Uterus (tissue), 2 donors: Measurements from ENCODE around the gene PRKAA1.

Experiments used
- CTCF ChIP-seq, 4 experiments: fragments of 200-600 bp in 2 of 4; fragments of 450-650 bp in 2 of 4; sonication (generic) in 2 of 4; IDR thresholded peaks; one replicate each; pipeline ENCODE4 v1.5.1; 2016 to 2019; ENCODE audit warnings: antibody characterized with exemption in 4 of 4, mild to moderate bottlenecking in 2 of 4, moderate library complexity in 1 of 4
- POLR2A ChIP-seq, 2 donors: fragments of 450-650 bp; IDR thresholded peaks; one replicate each; pipeline ENCODE4 v1.6.1; 2016; ENCODE audit warnings: antibody characterized with exemption in 2 of 2, mild to moderate bottlenecking in 1 of 2, moderate library complexity in 1 of 2

- TF ChIP-seq CTCF (IDR thresholded peaks at IDR 0.05) (no peak), POLR2A (IDR thresholded peaks at IDR 0.05) (no peak)
Measured at GRCh38 chr5:40838086-40838485, 39.9 kb upstream of the PRKAA1 start.
